Type B pancreatic cell (in vitro differentiated cells): ENCODE measurements around the gene ETV1. TPM values are rescaled to one million over a fixed set of nuclear protein-coding genes. Genes with fewer than 3 reads are reported as not detected.

Experiments used
- DNase-seq: peaks from one replicate; pipeline ENCODE4 v3.0.0; 2021; ENCODE audit warnings: mixed read lengths; ENCODE audit not compliant: unreplicated experiment; ENCODE audit errors: extremely low spot score
- H3K27ac Mint-ChIP-seq: 2 replicates; pipeline ENCODE4 v1.8.0; 2021; ENCODE audit warnings: mild to moderate bottlenecking, mixed read lengths
- H3K27me3 Mint-ChIP-seq: 2 replicates; pipeline ENCODE4 v1.8.0; 2021; ENCODE audit warnings: mixed read lengths
- H3K36me3 Mint-ChIP-seq: 2 replicates; pipeline ENCODE4 v1.8.0; 2021; ENCODE audit warnings: mixed read lengths
- H3K4me1 Mint-ChIP-seq: one replicate; pipeline ENCODE4 v1.8.0; 2021; ENCODE audit warnings: mixed read lengths; ENCODE audit not compliant: unreplicated experiment
- H3K4me3 Mint-ChIP-seq: 2 replicates; pipeline ENCODE4 v1.8.0; 2021; ENCODE audit warnings: mild to moderate bottlenecking, mixed read lengths
- H3K9me3 Mint-ChIP-seq: 2 replicates; pipeline ENCODE4 v1.8.0; 2021; ENCODE audit warnings: mixed read lengths
- long read RNA-seq: library from polyadenylated mRNA; unstranded; transcript quantifications from one replicate; pipeline ENCODE4 v2.0.0, GENCODE V29; 2020
- total RNA-seq: library from RNA; stranded (reverse); gene quantifications from 2 replicates; pipeline ENCODE4 v1.2.1, GENCODE V29; 2021; ENCODE audit warnings: low replicate concordance
- TF ChIP-seq, protein P1 (sequence below): fragments of 200-600 bp; sonication (generic); conservative IDR thresholded peaks from 2 replicates; pipeline ENCODE4 v1.5.0; 2021; ENCODE audit warnings: antibody characterized with exemption, mild to moderate bottlenecking

Gene ETV1
- 15.4 and 35.6 TPM in 2 replicates for total RNA-seq
- long read RNA-seq, partial matches to known transcripts = 4 of 9 reads
- long read RNA-seq, other reads (novel, unspliced or antisense) = 3 of 9 reads

- peak; percentile 77 for DNase-seq
- Mint-ChIP-seq H3K4me3 (no peak within 1 kb of the TSS), H3K9me3 (no peaks in the 10 kb centered on the region), H3K27me3 (no peaks in the 10 kb centered on the region), H3K36me3 (peaks cover 4% of the 10 kb centered on the region), H3K27ac (no peak within 1 kb of the TSS), H3K4me1 (peaks cover 4% of the 10 kb centered on the region)
- TF ChIP-seq, protein P1, sequence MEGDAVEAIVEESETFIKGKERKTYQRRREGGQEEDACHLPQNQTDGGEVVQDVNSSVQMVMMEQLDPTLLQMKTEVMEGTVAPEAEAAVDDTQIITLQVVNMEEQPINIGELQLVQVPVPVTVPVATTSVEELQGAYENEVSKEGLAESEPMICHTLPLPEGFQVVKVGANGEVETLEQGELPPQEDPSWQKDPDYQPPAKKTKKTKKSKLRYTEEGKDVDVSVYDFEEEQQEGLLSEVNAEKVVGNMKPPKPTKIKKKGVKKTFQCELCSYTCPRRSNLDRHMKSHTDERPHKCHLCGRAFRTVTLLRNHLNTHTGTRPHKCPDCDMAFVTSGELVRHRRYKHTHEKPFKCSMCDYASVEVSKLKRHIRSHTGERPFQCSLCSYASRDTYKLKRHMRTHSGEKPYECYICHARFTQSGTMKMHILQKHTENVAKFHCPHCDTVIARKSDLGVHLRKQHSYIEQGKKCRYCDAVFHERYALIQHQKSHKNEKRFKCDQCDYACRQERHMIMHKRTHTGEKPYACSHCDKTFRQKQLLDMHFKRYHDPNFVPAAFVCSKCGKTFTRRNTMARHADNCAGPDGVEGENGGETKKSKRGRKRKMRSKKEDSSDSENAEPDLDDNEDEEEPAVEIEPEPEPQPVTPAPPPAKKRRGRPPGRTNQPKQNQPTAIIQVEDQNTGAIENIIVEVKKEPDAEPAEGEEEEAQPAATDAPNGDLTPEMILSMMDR = peak; percentile 59
These were observed at the start of gene ETV1 for GRCh38 chr7:13989126-13989948. ETV1 (minus strand) TSS chr7:13989666; CDS start chr7:13989052, 614 bp downstream.

DNA sequence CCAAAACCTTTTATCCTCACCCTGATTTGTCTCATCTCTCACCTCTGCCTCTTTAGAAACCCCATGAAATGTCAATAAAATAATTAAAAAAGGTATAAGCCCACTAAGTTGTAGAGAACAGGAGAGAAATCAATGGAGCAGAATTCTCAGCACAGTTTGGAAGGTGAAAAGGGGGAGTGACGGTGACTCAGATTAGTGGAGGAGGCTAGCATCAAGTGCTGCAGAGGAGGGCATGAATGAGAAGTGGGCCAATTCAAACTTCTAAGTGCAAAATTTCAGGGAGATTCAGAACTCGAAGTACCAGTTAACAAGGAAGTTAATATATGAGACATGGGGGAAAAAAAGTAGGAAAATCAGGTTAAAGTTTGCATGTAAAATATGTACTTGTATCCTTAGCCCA lies 34.9 kb upstream of the ETV1 start:
- no peak for DNase-seq
- no peaks in the 10 kb centered on the region for H3K27me3 Mint-ChIP-seq
- no peaks in the 10 kb centered on the region for H3K9me3 Mint-ChIP-seq
- H3K27ac Mint-ChIP-seq = no peak overlapping the region
- H3K4me1 Mint-ChIP-seq = no peaks in the 10 kb centered on the region
- no peaks in the 10 kb centered on the region for H3K36me3 Mint-ChIP-seq
- TF ChIP-seq, protein P1 = no peak
- H3K4me3 Mint-ChIP-seq = no peak overlapping the region

- Mint-ChIP-seq H3K27me3 (no peaks in the 10 kb centered on the region), H3K4me3 (no peak overlapping the region), H3K36me3 (no peaks in the 10 kb centered on the region), H3K9me3 (no peaks in the 10 kb centered on the region), H3K4me1 (no peaks in the 10 kb centered on the region), H3K27ac (no peak overlapping the region)
- TF ChIP-seq, protein P1 = no peak
- DNase-seq = no peak
These were observed 34.4 kb upstream of the ETV1 start for GRCh38 chr7:14023838-14024237.

DNA sequence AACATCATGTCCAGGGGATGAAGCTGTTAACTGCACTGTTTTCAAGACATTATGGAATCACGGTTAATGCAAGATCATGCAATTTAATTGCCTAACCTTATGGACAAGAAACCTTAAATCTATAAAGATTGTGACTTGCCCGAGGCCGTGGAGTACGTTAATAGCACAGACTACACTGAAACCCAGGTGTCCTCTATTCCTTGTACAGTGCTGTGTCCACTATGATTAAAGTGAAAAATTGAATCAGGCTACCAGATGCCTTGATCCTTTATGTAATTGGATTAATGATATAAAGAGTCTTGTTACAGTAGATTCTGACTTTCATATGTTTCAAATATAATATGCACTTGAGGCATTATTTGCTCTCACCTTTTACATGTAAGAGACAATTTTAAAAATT lies 33.9 kb upstream of the ETV1 start:
- H3K36me3 Mint-ChIP-seq = no peaks in the 10 kb centered on the region
- no peaks in the 10 kb centered on the region for H3K27me3 Mint-ChIP-seq
- no peak overlapping the region for H3K27ac Mint-ChIP-seq
- no peak overlapping the region for H3K4me3 Mint-ChIP-seq
- no peaks in the 10 kb centered on the region for H3K9me3 Mint-ChIP-seq
- no peaks in the 10 kb centered on the region for H3K4me1 Mint-ChIP-seq
- no peak for DNase-seq
- TF ChIP-seq, protein P1 = no peak

- H3K4me1 Mint-ChIP-seq = no peaks in the 10 kb centered on the region
- H3K27me3 Mint-ChIP-seq = no peaks in the 10 kb centered on the region
- H3K4me3 Mint-ChIP-seq = no peak overlapping the region
- H3K36me3 Mint-ChIP-seq = no peaks in the 10 kb centered on the region
- TF ChIP-seq, protein P1 = no peak
- no peak overlapping the region for H3K27ac Mint-ChIP-seq
- no peak for DNase-seq
- H3K9me3 Mint-ChIP-seq = no peaks in the 10 kb centered on the region
These were observed 31.6 kb upstream of the ETV1 start for GRCh38 chr7:14021069-14021468.
